SK-N-SH treated with all-trans-retinoic acid at 6 μM for 48 hours (cell line): Measurements from ENCODE around the gene TMEM63A.

Source experiments
- ATAC-seq: fragments of 200-7000 bp; cut with Tn5 transposase; 3 replicates; pipeline ENCODE4 v1.9.1; 2020; ENCODE audit warnings: mild to moderate bottlenecking, moderate library complexity
- ARNTL ChIP-seq: fragments of 450-650 bp; formaldehyde crosslinking; IDR thresholded peaks from 2 replicates; pipeline ENCODE4 v1.5.0; 2020; ENCODE audit warnings: low read depth, mild to moderate bottlenecking, moderate library complexity, borderline replicate concordance
- BACH2 ChIP-seq: fragments of 250-450 bp; sonication (Bioruptor Pico); IDR thresholded peaks from 2 replicates; pipeline ENCODE4 v1.9.0; 2021; ENCODE audit warnings: mild to moderate bottlenecking, borderline replicate concordance
- CREB5 ChIP-seq: fragments of 250-450 bp; sonication (Bioruptor Pico); IDR thresholded peaks from 2 replicates; pipeline ENCODE4 v1.5.1; 2020; ENCODE audit warnings: low read depth, mild to moderate bottlenecking, moderate library complexity
- CSDC2 ChIP-seq: fragments of 250-450 bp; sonication (Bioruptor Pico); IDR thresholded peaks from 2 replicates; pipeline ENCODE4 v1.5.0; 2020; ENCODE audit warnings: mild to moderate bottlenecking, moderate library complexity
- CSRNP3 ChIP-seq: fragments of 250-450 bp; sonication (Bioruptor Pico); IDR thresholded peaks from 2 replicates; pipeline ENCODE4 v1.5.1; 2021; ENCODE audit warnings: mild to moderate bottlenecking, moderate library complexity
- ESRRG ChIP-seq: fragments of 250-450 bp; sonication (Bioruptor Pico); IDR thresholded peaks from 2 replicates; pipeline ENCODE4 v1.6.1; 2021; ENCODE audit warnings: mild to moderate bottlenecking
- GLIS3 ChIP-seq: fragments of 250-450 bp; sonication (Bioruptor Pico); IDR thresholded peaks from 2 replicates; pipeline ENCODE4 v1.5.0; 2020; ENCODE audit warnings: mild to moderate bottlenecking, moderate library complexity
- ISL1 ChIP-seq: fragments of 250-450 bp; sonication (Bioruptor Pico); IDR thresholded peaks from 2 replicates; pipeline ENCODE4 v2.1.2; 2022; ENCODE audit warnings: mild to moderate bottlenecking, moderate library complexity
- OSR1 ChIP-seq: fragments of 250-450 bp; sonication (Bioruptor Pico); IDR thresholded peaks from 2 replicates; pipeline ENCODE4 v1.8.0; 2022; ENCODE audit warnings: moderate library complexity, mild to moderate bottlenecking, inconsistent platforms
- POU6F1 ChIP-seq: fragments of 250-450 bp; sonication (Bioruptor Pico); IDR thresholded peaks from 2 replicates; pipeline ENCODE4 v1.8.0; 2021; ENCODE audit warnings: low read depth, mild to moderate bottlenecking, moderate library complexity, borderline replicate concordance
- RARB ChIP-seq: fragments of 250-450 bp; sonication (Bioruptor Pico); IDR thresholded peaks from 2 replicates; pipeline ENCODE4 v1.8.0; 2021; ENCODE audit warnings: mild to moderate bottlenecking, moderate library complexity
- TCF4 ChIP-seq: fragments of 250-450 bp; sonication (Bioruptor Pico); IDR thresholded peaks from 2 replicates; pipeline ENCODE4 v1.8.0; 2021; ENCODE audit warnings: mild to moderate bottlenecking, moderate library complexity, borderline replicate concordance
- TOX ChIP-seq: fragments of 250-450 bp; sonication (Bioruptor Pico); IDR thresholded peaks from 2 replicates; pipeline ENCODE4 v1.8.0; 2021; ENCODE audit warnings: mild to moderate bottlenecking, moderate library complexity, borderline replicate concordance
- TSHZ2 ChIP-seq: fragments of 250-450 bp; sonication (Bioruptor Pico); IDR thresholded peaks from 2 replicates; pipeline ENCODE4 v1.5.0; 2020; ENCODE audit warnings: mild to moderate bottlenecking, moderate library complexity
- ZC3H10 ChIP-seq: fragments of 250-450 bp; sonication (Bioruptor Pico); IDR thresholded peaks from 2 replicates; pipeline ENCODE4 v1.5.1; 2021; ENCODE audit warnings: mild to moderate bottlenecking, moderate library complexity
- ZFP3 ChIP-seq: fragments of 250-450 bp; sonication (Bioruptor Pico); IDR thresholded peaks from 2 replicates; pipeline ENCODE4 v1.5.0; 2020; ENCODE audit warnings: mild to moderate bottlenecking, moderate library complexity
- ZFP30 ChIP-seq: fragments of 450-650 bp; formaldehyde crosslinking; IDR thresholded peaks from 2 replicates; pipeline ENCODE4 v1.5.0; 2022; ENCODE audit warnings: mild to moderate bottlenecking, moderate library complexity
- ZNF565 ChIP-seq: fragments of 450-650 bp; formaldehyde crosslinking; conservative IDR thresholded peaks from 2 replicates; pipeline ENCODE4 v1.5.0; 2020; ENCODE audit warnings: low read depth, mild to moderate bottlenecking, moderate library complexity
- ZNF70 ChIP-seq: fragments of 450-650 bp; formaldehyde crosslinking; IDR thresholded peaks from 2 replicates; pipeline ENCODE4 v1.5.0; 2020; ENCODE audit warnings: mild to moderate bottlenecking, moderate library complexity
- ZNF8 ChIP-seq: fragments of 450-650 bp; formaldehyde crosslinking; IDR thresholded peaks from 2 replicates; pipeline ENCODE4 v1.5.0; 2020; ENCODE audit warnings: mild to moderate bottlenecking, moderate library complexity

The TMEM63A gene

GRCh38 chr1:225814381-225814780 lies 67.8 kb downstream of the TMEM63A start:
- ATAC-seq, result no peak
- TF ChIP-seq ZFP3 (CRISPR knock-in tag) (no peak), ARNTL (CRISPR knock-in tag) (no peak), ZNF70 (CRISPR knock-in tag) (no peak), ESRRG (no peak), TCF4 (CRISPR knock-in tag) (no peak), ZFP30 (CRISPR knock-in tag) (no peak), CREB5 (no peak), RARB (CRISPR knock-in tag) (no peak), ZC3H10 (CRISPR knock-in tag) (no peak), ISL1 (no peak), TOX (CRISPR knock-in tag) (no peak), ZNF565 (CRISPR knock-in tag) (no peak), TSHZ2 (CRISPR knock-in tag) (no peak)

- TF ChIP-seq TCF4 (CRISPR knock-in tag), result no peak
- no peak for TF ChIP-seq ZNF70 (CRISPR knock-in tag)
- no peak for TF ChIP-seq RARB (CRISPR knock-in tag)
- no peak for TF ChIP-seq OSR1 (CRISPR knock-in tag)
- TF ChIP-seq, all 23 proteins: peak for 0
- no peak for ATAC-seq
These were observed 68.8 kb downstream of the TMEM63A start for GRCh38 chr1:225813214-225813964.

GRCh38 chr1:225812488-225813213 lies 69.5 kb downstream of the TMEM63A start:
- TF ChIP-seq POU6F1, result no peak
- TF ChIP-seq ZFP3 (CRISPR knock-in tag), result no peak
- TF ChIP-seq ARNTL (CRISPR knock-in tag), result no peak
- no peak for TF ChIP-seq GLIS3
- no peak for TF ChIP-seq OSR1 (CRISPR knock-in tag)
- no peak for TF ChIP-seq ZC3H10 (CRISPR knock-in tag)
- TF ChIP-seq ZFP30 (CRISPR knock-in tag), result no peak
- no peak for TF ChIP-seq CREB5
- TF ChIP-seq ZNF565 (CRISPR knock-in tag), result no peak
- no peak for TF ChIP-seq ZNF8 (CRISPR knock-in tag)
- no peak for TF ChIP-seq BACH2 (CRISPR knock-in tag)
- TF ChIP-seq CSDC2 (CRISPR knock-in tag), result no peak
- TF ChIP-seq ZNF70 (CRISPR knock-in tag), result no peak
- TF ChIP-seq ISL1, result no peak
- no peak for TF ChIP-seq ESRRG
- TF ChIP-seq CSRNP3 (CRISPR knock-in tag), result no peak
- no peak for ATAC-seq
